DND-41 (cell line): ENCODE measurements around the gene C1orf141.

Source experiments
- EZH2 ChIP-seq: IDR thresholded peaks from 3 replicates; pipeline ENCODE4 v1.6.1; 2012; ENCODE audit warnings: borderline replicate concordance, low read depth, mild to moderate bottlenecking, moderate library complexity, low read length, inconsistent platforms; ENCODE audit not compliant: severe bottlenecking
- TF ChIP-seq, protein P1 (sequence below): IDR thresholded peaks from 2 replicates; pipeline ENCODE4 v1.5.1; 2012; ENCODE audit warnings: borderline replicate concordance, low read length, moderate library complexity, mild to moderate bottlenecking; ENCODE audit not compliant: poor library complexity, severe bottlenecking; ENCODE audit errors: extremely low read depth

DNA sequence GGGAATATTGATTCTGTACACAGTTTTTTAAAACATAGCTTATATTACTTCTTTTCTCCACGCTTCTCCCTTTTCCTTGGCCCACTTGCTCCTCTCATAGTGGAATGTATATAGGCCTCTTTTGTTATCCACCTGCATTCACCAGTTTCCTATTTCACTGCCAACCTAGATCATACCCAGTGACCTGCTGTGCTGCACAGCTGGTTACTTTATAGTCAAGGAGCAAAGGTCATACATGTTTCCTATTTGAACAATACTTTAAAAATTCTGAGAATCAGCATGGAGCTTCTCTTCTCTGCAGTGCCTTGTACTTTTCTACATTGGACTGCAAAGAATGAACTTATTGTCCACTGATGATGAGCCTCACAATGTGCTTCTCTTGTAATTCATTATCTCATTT, 76.5 kb downstream of the C1orf141 start:
- TF ChIP-seq, protein P1, sequence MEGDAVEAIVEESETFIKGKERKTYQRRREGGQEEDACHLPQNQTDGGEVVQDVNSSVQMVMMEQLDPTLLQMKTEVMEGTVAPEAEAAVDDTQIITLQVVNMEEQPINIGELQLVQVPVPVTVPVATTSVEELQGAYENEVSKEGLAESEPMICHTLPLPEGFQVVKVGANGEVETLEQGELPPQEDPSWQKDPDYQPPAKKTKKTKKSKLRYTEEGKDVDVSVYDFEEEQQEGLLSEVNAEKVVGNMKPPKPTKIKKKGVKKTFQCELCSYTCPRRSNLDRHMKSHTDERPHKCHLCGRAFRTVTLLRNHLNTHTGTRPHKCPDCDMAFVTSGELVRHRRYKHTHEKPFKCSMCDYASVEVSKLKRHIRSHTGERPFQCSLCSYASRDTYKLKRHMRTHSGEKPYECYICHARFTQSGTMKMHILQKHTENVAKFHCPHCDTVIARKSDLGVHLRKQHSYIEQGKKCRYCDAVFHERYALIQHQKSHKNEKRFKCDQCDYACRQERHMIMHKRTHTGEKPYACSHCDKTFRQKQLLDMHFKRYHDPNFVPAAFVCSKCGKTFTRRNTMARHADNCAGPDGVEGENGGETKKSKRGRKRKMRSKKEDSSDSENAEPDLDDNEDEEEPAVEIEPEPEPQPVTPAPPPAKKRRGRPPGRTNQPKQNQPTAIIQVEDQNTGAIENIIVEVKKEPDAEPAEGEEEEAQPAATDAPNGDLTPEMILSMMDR: no peak
- TF ChIP-seq EZH2: no peak
